ENCODE measurements around the gene RUVBL2. TPM values are rescaled to one million over a fixed set of nuclear protein-coding genes. Genes with fewer than 3 reads are reported as not detected.
"Not testable (repeated sequence)": the region's sequence is repeated elsewhere in the genome, so short reads cannot be mapped to it uniquely, and the experiment has no call there.

Gene RUVBL2
- total and polyA plus RNA-seq, 2 donors (not counting 3 experiments of a cell fraction or from before 2014, with no cell fraction given), result 115 to 185 TPM

GRCh38 chr19:49031642-49032301 is 38.1 kb downstream of the RUVBL2 start, which contains the start of gene CGB2:
CGB2 (plus strand) TSS chr19:49031890; CDS start chr19:49032096, 206 bp downstream.
- H3K79me2 ChIP-seq (ENCODE audit: control insufficient read depth, insufficient read depth, low read length); H3K4me1 ChIP-seq (ENCODE audit: control insufficient read depth, extremely low read depth, insufficient read depth, low read length); FAIRE-seq; H3K4me2 ChIP-seq (ENCODE audit: insufficient read depth, low read length); POLR2A ChIA-PET; H3K9me1 ChIP-seq (replicated peaks; ENCODE audit: control insufficient read depth, extremely low read depth, insufficient read depth, low read length); H3K9me3 ChIP-seq (replicated peaks; ENCODE audit: control insufficient read depth, insufficient read depth, low read length); BruUV-seq (replicated peaks); H3K27ac ChIP-seq (ENCODE audit: insufficient read depth, low read depth, low read length); H3K9ac ChIP-seq (replicated peaks; ENCODE audit: extremely low read depth, insufficient read depth, low read length); H3K4me3 ChIP-seq (replicated peaks in 1 of 3; ENCODE audit: insufficient read depth in 1 of 3, low read depth in 1 of 3, low read length in 3 of 3); H3K36me3 ChIP-seq (ENCODE audit: control insufficient read depth in 2 of 2, extremely low read depth in 1 of 2, insufficient read depth in 2 of 2, low read length in 2 of 2); DNase-seq (ENCODE audit: low read depth, low spot score); H4K20me1 ChIP-seq (replicated peaks; ENCODE audit: control insufficient read depth, extremely low read depth, insufficient read depth, low read length); intact Hi-C loops (cut with micrococcal nuclease); H2AFZ ChIP-seq (ENCODE audit: low read depth, low read length); H3K27me3 ChIP-seq (ENCODE audit: control insufficient read depth in 2 of 2, insufficient read depth in 2 of 2, low read length in 2 of 2); dilution Hi-C loops (cut with MboI; ENCODE audit: extremely low pct_ligation_motif_present, low sequenced_read_pairs): not testable (repeated sequence)
- peak; percentile 27 to 31 for TF ChIP-seq CTCF (IDR thresholded peaks at IDR 0.05; ENCODE audit: extremely low read depth in 1 of 2, insufficient read depth in 1 of 2, low read depth in 1 of 2, low read length in 2 of 2)
- CTCF ChIA-PET, result interaction anchor here (1.0 kb wide), 1 partner anchor 12 kb away, joined by 3 read pairs; no protein-coding TSS in a partner anchor

GRCh38 chr19:49036815-49037214 is 43.1 kb downstream of the RUVBL2 start, which contains the start of gene CGB1:
CGB1 (minus strand) TSS chr19:49036895; CDS start chr19:49036711, 184 bp downstream.
- H3K4me1 ChIP-seq (ENCODE audit: control insufficient read depth, extremely low read depth, insufficient read depth, low read length); FAIRE-seq; H4K20me1 ChIP-seq (replicated peaks; ENCODE audit: control insufficient read depth, extremely low read depth, insufficient read depth, low read length); H2AFZ ChIP-seq (ENCODE audit: low read depth, low read length); H3K4me3 ChIP-seq (replicated peaks in 1 of 3; ENCODE audit: insufficient read depth in 1 of 3, low read depth in 1 of 3, low read length in 3 of 3); CTCF ChIA-PET; POLR2A ChIA-PET; H3K9me3 ChIP-seq (replicated peaks; ENCODE audit: control insufficient read depth, insufficient read depth, low read length); H3K27me3 ChIP-seq (ENCODE audit: control insufficient read depth in 2 of 2, insufficient read depth in 2 of 2, low read length in 2 of 2); DNase-seq (ENCODE audit: low read depth, low spot score); H3K4me2 ChIP-seq (ENCODE audit: insufficient read depth, low read length); H3K27ac ChIP-seq (ENCODE audit: insufficient read depth, low read depth, low read length); intact Hi-C loops (cut with micrococcal nuclease); H3K9me1 ChIP-seq (replicated peaks; ENCODE audit: control insufficient read depth, extremely low read depth, insufficient read depth, low read length); H3K36me3 ChIP-seq (ENCODE audit: control insufficient read depth in 2 of 2, extremely low read depth in 1 of 2, insufficient read depth in 2 of 2, low read length in 2 of 2); H3K79me2 ChIP-seq (ENCODE audit: control insufficient read depth, insufficient read depth, low read length); dilution Hi-C loops (cut with MboI; ENCODE audit: extremely low pct_ligation_motif_present, low sequenced_read_pairs); H3K9ac ChIP-seq (replicated peaks; ENCODE audit: extremely low read depth, insufficient read depth, low read length); BruUV-seq (replicated peaks): not testable (repeated sequence)
- peak; percentile 16 to 35 for TF ChIP-seq CTCF (IDR thresholded peaks at IDR 0.05; ENCODE audit: extremely low read depth in 1 of 2, insufficient read depth in 1 of 2, low read depth in 1 of 2, low read length in 2 of 2)

DNA sequence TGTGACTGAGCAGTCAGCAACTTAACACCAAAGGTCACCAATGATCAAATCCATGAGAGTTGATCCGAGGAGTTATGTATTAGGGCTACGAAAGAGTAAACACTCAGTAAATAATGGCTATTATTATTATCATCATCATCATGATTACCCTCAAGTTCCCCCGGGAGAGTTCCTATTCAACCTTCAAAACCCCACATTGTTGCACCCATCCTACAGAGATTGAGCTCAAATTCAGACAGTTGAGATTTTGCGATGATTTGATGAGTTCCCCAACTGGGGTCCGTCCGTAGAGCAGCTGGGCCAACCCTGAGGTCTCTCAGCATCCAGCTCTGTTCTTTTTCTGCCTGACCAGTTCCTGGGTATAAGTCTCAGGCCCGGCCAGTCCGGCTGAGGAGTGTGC is 44.4 kb downstream of the RUVBL2 start:
- BruUV-seq (replicated peaks); H3K27ac ChIP-seq (ENCODE audit: insufficient read depth, low read depth, low read length); H3K9me1 ChIP-seq (replicated peaks; ENCODE audit: control insufficient read depth, extremely low read depth, insufficient read depth, low read length); H4K20me1 ChIP-seq (replicated peaks; ENCODE audit: control insufficient read depth, extremely low read depth, insufficient read depth, low read length); H3K9ac ChIP-seq (replicated peaks; ENCODE audit: extremely low read depth, insufficient read depth, low read length); H3K9me3 ChIP-seq (replicated peaks; ENCODE audit: control insufficient read depth, insufficient read depth, low read length); H3K79me2 ChIP-seq (ENCODE audit: control insufficient read depth, insufficient read depth, low read length); H3K4me3 ChIP-seq (replicated peaks in 1 of 3; ENCODE audit: insufficient read depth in 1 of 3, low read depth in 1 of 3, low read length in 3 of 3); intact Hi-C loops (cut with micrococcal nuclease); H3K4me2 ChIP-seq (ENCODE audit: insufficient read depth, low read length); FAIRE-seq; CTCF ChIA-PET; POLR2A ChIA-PET; H3K27me3 ChIP-seq (ENCODE audit: control insufficient read depth in 2 of 2, insufficient read depth in 2 of 2, low read length in 2 of 2); dilution Hi-C loops (cut with MboI; ENCODE audit: extremely low pct_ligation_motif_present, low sequenced_read_pairs); H3K36me3 ChIP-seq (ENCODE audit: control insufficient read depth in 2 of 2, extremely low read depth in 1 of 2, insufficient read depth in 2 of 2, low read length in 2 of 2); H3K4me1 ChIP-seq (ENCODE audit: control insufficient read depth, extremely low read depth, insufficient read depth, low read length); H2AFZ ChIP-seq (ENCODE audit: low read depth, low read length); DNase-seq (ENCODE audit: low read depth, low spot score): not testable (repeated sequence)
